Activated T-cell treated with anti-CD3 and anti-CD28 coated beads for 48 hours (primary cell): ENCODE measurements around the gene CHRD.
"Not testable (repeated sequence)": the region's sequence is repeated elsewhere in the genome, so short reads cannot be mapped to it uniquely, and the experiment has no call there.

ENCODE experiments used
- DNase-seq: peaks from one replicate; pipeline ENCODE4 v3.0.0-alpha.2; 2020; ENCODE audit warnings: low read depth

Gene CHRD

DNA sequence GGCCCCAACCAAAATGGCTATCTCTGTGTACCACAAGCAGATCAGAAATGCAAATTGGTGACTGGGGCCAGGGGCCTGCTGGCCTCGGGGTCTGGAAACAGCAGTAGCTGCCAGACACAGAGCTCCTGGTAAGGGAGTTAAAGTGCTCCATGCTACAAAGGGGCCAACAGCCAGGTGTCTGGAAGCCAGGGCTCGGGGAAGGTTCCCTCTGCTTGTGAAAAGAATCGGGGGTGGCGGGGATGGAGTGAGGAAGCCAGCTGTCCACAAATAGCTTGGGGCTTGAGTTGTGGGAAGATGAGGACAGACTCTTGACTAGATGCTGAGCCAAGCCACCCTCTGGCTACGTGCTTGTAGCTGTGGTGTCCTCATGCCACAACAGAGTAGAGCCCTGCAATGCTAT is 39.3 kb downstream of the CHRD start:
- no peak for DNase-seq

DNA sequence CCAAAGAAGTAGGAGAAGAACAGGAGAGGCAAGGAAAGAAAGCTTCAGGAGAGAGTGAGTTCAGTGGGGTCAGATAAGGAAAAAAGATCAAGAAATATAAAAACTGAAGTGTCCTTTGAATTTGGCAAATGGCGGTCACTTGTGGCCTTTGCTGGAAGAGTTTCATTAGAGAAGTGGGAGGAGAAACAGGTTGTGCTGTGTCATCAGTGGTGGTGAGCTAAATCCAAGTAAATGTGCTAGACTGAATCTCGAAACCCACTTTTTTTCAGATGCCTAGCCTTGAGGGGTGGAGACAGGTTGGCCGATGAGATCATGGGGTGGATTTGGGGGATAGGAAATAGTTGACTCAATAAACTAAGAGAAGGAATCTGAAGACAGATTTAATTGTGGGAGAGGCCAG is 43.7 kb downstream of the CHRD start:
- DNase-seq = no peak

DNA sequence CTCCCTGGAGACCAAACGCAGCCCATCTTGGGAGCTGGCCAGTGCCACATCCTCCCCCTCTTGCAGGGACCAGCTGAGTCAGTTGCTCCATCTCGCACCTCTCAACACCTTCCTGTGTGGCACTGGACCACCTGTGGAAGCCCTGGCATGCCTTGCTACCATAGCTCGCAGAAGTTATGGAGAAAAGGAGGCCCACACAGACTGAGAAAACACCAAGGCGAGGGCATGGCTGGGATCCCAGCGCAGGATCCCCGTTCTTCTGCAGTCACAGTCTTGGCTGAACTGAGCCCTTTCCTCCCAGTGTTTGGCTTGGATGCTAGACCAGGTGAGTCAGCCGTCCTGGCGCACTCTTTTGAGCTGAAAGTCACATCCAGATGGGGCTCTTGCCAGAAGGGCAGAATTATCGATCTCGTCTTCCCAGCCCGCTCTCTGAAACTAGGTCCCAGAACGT is 46.9 kb downstream of the CHRD start:
- no peak for DNase-seq

DNA sequence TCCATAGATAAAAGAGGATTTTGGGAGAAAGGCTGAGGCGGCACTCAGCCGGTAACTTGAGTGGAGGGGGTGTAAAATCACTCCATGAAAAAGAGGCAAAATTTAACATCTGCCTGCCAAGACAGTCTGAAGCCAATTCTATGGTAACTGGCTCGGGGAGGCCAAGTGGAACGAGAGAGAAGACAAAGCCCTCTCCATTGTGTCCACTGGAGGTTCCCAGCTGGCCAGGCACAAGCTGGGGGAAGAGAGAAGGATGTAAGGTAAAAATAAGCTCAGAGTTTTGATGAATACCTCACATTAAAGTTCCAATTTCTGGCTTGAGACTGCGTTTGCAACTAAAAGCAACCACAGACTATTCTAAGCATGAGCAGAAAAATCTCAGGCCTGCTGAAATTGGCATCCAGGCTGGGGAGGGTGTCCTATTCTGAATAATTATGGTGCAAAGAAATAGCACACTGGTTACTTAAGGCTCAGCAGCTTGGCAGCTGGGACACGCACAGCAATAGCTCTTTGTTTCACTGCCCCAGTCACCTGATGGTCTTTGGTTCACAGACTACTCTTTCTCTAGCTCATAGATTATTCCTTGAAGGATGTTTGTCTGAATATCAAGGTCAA is 48.8 kb downstream of the CHRD start:
- DNase-seq = no peak

DNA sequence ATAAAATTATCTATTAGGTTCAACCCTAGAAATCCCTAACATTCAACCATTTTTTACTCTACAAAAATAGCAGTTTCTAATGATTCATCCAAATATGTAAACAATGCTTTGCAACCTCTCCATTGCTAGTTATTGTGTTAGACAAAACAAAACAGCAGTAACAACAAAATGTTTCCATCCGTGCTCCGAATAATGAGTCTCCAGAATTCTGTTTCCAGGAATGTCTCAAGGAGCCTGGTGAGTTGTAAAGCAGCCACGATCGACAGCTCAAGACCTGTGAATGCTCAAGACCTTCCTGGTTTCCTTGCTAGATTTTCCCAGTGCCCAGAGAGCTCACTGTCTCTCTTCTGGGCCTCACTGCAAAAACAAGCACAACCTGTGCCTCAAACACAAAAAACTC is 49.9 kb downstream of the CHRD start:
- no peak for DNase-seq

DNA sequence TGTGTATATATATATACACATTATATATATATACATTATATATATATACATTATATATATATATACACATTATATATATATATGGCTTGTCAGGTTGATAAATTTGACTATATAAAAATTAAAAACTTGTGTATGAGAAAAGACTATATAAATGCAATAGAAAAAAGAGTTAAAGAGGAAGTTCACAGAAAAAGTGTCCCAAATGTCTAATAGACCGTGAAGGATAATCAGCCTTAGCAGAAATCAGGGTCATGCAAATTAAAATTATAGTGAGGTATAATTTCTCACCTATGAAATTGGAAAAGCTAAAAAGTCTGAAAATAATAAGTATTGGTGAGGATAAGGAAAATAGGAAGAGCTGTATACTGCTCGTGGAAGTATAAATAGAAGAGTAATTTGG is 51.1 kb downstream of the CHRD start:
- DNase-seq = no peak

DNA sequence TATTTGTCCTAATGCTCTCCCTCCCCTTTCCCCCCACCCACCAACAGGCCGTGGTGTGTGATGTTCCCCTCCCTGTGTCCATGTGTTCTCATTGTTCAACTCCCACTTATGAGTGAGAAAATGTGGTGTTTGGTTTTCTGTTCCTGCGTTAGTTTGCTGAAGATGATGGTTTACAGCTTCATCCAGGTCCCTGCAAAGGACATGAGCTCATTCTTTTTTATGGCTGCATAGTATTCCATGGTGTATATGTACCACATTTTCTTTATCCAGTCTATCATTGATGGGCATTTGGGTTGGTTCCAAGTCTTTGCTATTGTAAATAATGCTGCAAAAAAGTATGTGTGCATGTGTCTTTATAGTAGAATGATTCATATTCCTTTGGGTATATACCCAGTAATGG is 53.3 kb downstream of the CHRD start:
- not testable (repeated sequence) for DNase-seq

DNA sequence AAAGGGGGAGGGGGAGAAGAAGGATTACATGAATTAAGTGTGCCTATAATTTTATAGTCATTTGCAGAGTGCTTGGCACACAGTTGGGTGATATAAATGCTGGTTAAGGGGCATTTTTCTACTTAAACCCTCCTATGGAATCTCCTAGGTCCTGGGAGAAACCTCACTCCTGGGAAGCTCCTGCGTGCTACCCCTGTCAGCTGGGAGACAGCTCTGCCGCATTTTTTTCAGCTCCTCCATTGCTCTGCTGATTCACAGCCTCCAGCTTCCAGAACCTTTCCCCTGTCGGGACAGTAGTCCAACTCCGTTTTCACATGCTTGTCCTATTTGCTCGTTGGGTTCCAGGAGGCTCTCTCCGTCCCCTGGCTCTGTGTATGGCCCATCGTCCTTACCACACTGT is 59.2 kb downstream of the CHRD start:
- no peak for DNase-seq
